ENCODE data around the gene OR4F16. TPM values are rescaled to one million over a fixed set of nuclear protein-coding genes. Genes with fewer than 3 reads are reported as not detected.
"Not testable (repeated sequence)": the region's sequence is repeated elsewhere in the genome, so short reads cannot be mapped to it uniquely, and the experiment has no call there.

Gene OR4F16
- polyA plus RNA-seq = not detected in 2 replicates
- polyA minus RNA-seq = not detected in 2 replicates

GRCh38 chr1:686554-686953 lies at the start of gene OR4F16:
Gene OR4F16, minus strand, starts transcription at chr1:686654. Its CDS starts 0 bp downstream, at chr1:686654.
- not testable (repeated sequence) for H2AFZ ChIP-seq (ENCODE audit: low read depth, low read length); H4K20me1 ChIP-seq (ENCODE audit: insufficient read depth); H3K9ac ChIP-seq (ENCODE audit: low read length); H3F3A ChIP-seq (ENCODE audit: insufficient read depth, low read length, poor library complexity, severe bottlenecking); H3K9me3 ChIP-seq (ENCODE audit: low read length); H3K9me2 ChIP-seq (ENCODE audit: insufficient read depth, low read length); H3K27me3 ChIP-seq (ENCODE audit: insufficient read depth, low read depth, low read length); H3K4me3 ChIP-seq (ENCODE audit: low read length); H3K79me2 ChIP-seq (replicated peaks; ENCODE audit: insufficient read depth, low read length); H3K27ac ChIP-seq (ENCODE audit: low read length); H3K4me2 ChIP-seq (ENCODE audit: low read length); H3K36me3 ChIP-seq (ENCODE audit: insufficient read depth, low read length)

- not testable (repeated sequence) for H4K20me1 ChIP-seq (ENCODE audit: insufficient read depth); H3K79me2 ChIP-seq (replicated peaks; ENCODE audit: insufficient read depth, low read length); H3K9ac ChIP-seq (ENCODE audit: low read length); H3K27me3 ChIP-seq (ENCODE audit: insufficient read depth, low read depth, low read length); H3K27ac ChIP-seq (ENCODE audit: low read length); H3F3A ChIP-seq (ENCODE audit: insufficient read depth, low read length, poor library complexity, severe bottlenecking); H3K4me2 ChIP-seq (ENCODE audit: low read length); H3K9me3 ChIP-seq (ENCODE audit: low read length); H3K36me3 ChIP-seq (ENCODE audit: insufficient read depth, low read length); H3K9me2 ChIP-seq (ENCODE audit: insufficient read depth, low read length); H3K4me3 ChIP-seq (ENCODE audit: low read length); H2AFZ ChIP-seq (ENCODE audit: low read depth, low read length)
These were observed 47.2 kb upstream of the OR4F16 start for GRCh38 chr1:733649-734048.

GRCh38 chr1:727040-727439 lies 40.6 kb upstream of the OR4F16 start:
- not testable (repeated sequence) for H3K9me3 ChIP-seq (ENCODE audit: low read length); H3K36me3 ChIP-seq (ENCODE audit: insufficient read depth, low read length); H3K9ac ChIP-seq (ENCODE audit: low read length); H2AFZ ChIP-seq (ENCODE audit: low read depth, low read length); H4K20me1 ChIP-seq (ENCODE audit: insufficient read depth); H3K4me2 ChIP-seq (ENCODE audit: low read length); H3K4me3 ChIP-seq (ENCODE audit: low read length); H3K79me2 ChIP-seq (replicated peaks; ENCODE audit: insufficient read depth, low read length); H3F3A ChIP-seq (ENCODE audit: insufficient read depth, low read length, poor library complexity, severe bottlenecking); H3K27me3 ChIP-seq (ENCODE audit: insufficient read depth, low read depth, low read length); H3K27ac ChIP-seq (ENCODE audit: low read length); H3K9me2 ChIP-seq (ENCODE audit: insufficient read depth, low read length)

Other genes with a start within 250 kb of the OR4F16 start
- not detected in 2 replicates for gene OR4F29, start 235.0 kb downstream of the OR4F16 start, polyA plus RNA-seq
- gene SAMD11, start 237.3 kb upstream of the OR4F16 start, polyA plus RNA-seq = 11.2 and 21.6 TPM in 2 replicates